H1 (cell line): ENCODE data around the gene GNAL. TPM values are rescaled to one million over a fixed set of nuclear protein-coding genes. Genes with fewer than 3 reads are reported as not detected.
A peak's percentile ranks its signal among the peaks of the same experiment; 100 is the strongest.

ENCODE experiments used
- CTCF ChIA-PET: fragments of 300-600 bp; sonication (Branson Sonifier 250); formaldehyde crosslinking; loops from one replicate; lab custom pipeline; 2021; ENCODE audit not compliant: partially characterized antibody; lab: Charles Lee
- POLR2A ChIA-PET: fragments of 300-600 bp; sonication (Branson Sonifier 250); formaldehyde crosslinking; loops from one replicate; lab custom pipeline; 2021; ENCODE audit warnings: inconsistent platforms; ENCODE audit not compliant: partially characterized antibody; lab: Charles Lee
- DNase-seq, 2 experiments: peaks; one replicate each; pipeline versions ENCODE4 v3.0.0 to v3.0.0-alpha.2; 2010 to 2022; ENCODE audit warnings: low spot score in 2 of 2, low read depth in 1 of 2, mixed read lengths in 1 of 2
- FAIRE-seq: peaks from 2 replicates; lab custom pipeline; 2011; peaks lifted over from hg19 to GRCh38; lab: Jason Lieb, UNC
- H2AFZ ChIP-seq: 2 replicates; pipeline ENCODE4 v1.8.1; 2012; ENCODE audit warnings: low read length, inconsistent platforms
- H2AK5ac ChIP-seq: 2 replicates; pipeline ENCODE4 v1.6.1; 2013; ENCODE audit warnings: low read depth, low read length
- H2BK120ac ChIP-seq: replicated peaks from 2 replicates; pipeline ENCODE3; 2013; ENCODE audit warnings: low read depth, low read length, inconsistent platforms
- H2BK12ac ChIP-seq: 2 replicates; pipeline ENCODE4 v1.6.1; 2013; ENCODE audit warnings: low read depth, low read length
- H2BK15ac ChIP-seq: 2 replicates; pipeline ENCODE4 v1.6.1; 2013; ENCODE audit warnings: low read length
- H2BK20ac ChIP-seq: 2 replicates; pipeline ENCODE4 v1.6.1; 2013; ENCODE audit warnings: low read length
- H2BK5ac ChIP-seq: 2 replicates; pipeline ENCODE4 v1.6.1; 2013; ENCODE audit warnings: low read depth, low read length
- H3K14ac ChIP-seq: 2 replicates; pipeline ENCODE4 v1.6.1; 2013; ENCODE audit warnings: inconsistent platforms; ENCODE audit not compliant: insufficient read length
- H3K18ac ChIP-seq: 2 replicates; pipeline ENCODE4 v1.6.1; 2013; ENCODE audit warnings: low read length; ENCODE audit errors: extremely low read depth
- H3K23ac ChIP-seq: 2 replicates; pipeline ENCODE4 v1.6.1; 2013; ENCODE audit warnings: inconsistent platforms; ENCODE audit not compliant: insufficient read length
- H3K23me2 ChIP-seq: 2 replicates; pipeline ENCODE4 v1.6.1; 2013; ENCODE audit warnings: low read depth, low read length
- H3K27ac ChIP-seq: 2 replicates; pipeline ENCODE4 v1.6.1; 2011; ENCODE audit warnings: low read depth, low read length, inconsistent platforms
- H3K27me3 ChIP-seq, 4 experiments: replicated peaks in 1 of 4; 1 replicate in 1 of 4; 2 replicates in 3 of 4; pipeline versions ENCODE4 v1.6.1 to v1.8.1; 2011 to 2013; ENCODE audit warnings: low read length in 3 of 4, mild to moderate bottlenecking in 3 of 4, inconsistent platforms in 2 of 4, mixed read lengths in 2 of 4, moderate library complexity in 1 of 4; ENCODE audit not compliant: control insufficient read depth in 3 of 4, insufficient read depth in 3 of 4; ENCODE audit errors: extremely low read depth in 1 of 4
- H3K36me3 ChIP-seq, 4 experiments: 2 replicates each; pipeline versions ENCODE4 v1.6.1 to v1.8.1; 2011 to 2013; ENCODE audit warnings: mild to moderate bottlenecking in 4 of 4, low read length in 3 of 4, moderate library complexity in 2 of 4, control low read depth in 1 of 4, inconsistent platforms in 1 of 4; ENCODE audit not compliant: insufficient read depth in 4 of 4, control insufficient read depth in 2 of 4
- H3K4ac ChIP-seq: replicated peaks from 2 replicates; pipeline ENCODE3; 2013; ENCODE audit warnings: low read length, low read depth, mixed read lengths, inconsistent platforms; ENCODE audit not compliant: insufficient read length
- H3K4me1 ChIP-seq, 4 experiments: replicated peaks in 1 of 4; 1 replicate in 1 of 4; 2 replicates in 3 of 4; pipeline versions ENCODE4 v1.6.1 to v1.8.1; 2011 to 2013; ENCODE audit warnings: low read length in 3 of 4, inconsistent platforms in 2 of 4, mixed read lengths in 1 of 4; ENCODE audit not compliant: insufficient read depth in 4 of 4, control insufficient read depth in 3 of 4
- H3K4me2 ChIP-seq, 2 experiments: 2 replicates each; pipeline versions ENCODE4 v1.6.1 to v1.8.1; 2011 to 2013; ENCODE audit warnings: low read depth in 2 of 2, low read length in 2 of 2, control low read depth in 1 of 2, inconsistent platforms in 1 of 2, mild to moderate bottlenecking in 1 of 2; ENCODE audit not compliant: insufficient read depth in 1 of 2
- H3K4me3 ChIP-seq, 4 experiments: fragments of 200-600, 300-600 bp in 1 of 4; sonication (generic), shearing (Covaris generic), sonication (Bioruptor Twin) in 1 of 4; 2 replicates each; pipeline versions ENCODE4 v1.5.1 to v1.8.1; 2011 to 2016; ENCODE audit warnings: low read length in 4 of 4, low read depth in 3 of 4, control low read depth in 2 of 4, inconsistent platforms in 2 of 4, mild to moderate bottlenecking in 2 of 4, mixed read lengths in 1 of 4, moderate library complexity in 1 of 4; ENCODE audit not compliant: insufficient read depth in 2 of 4; ENCODE audit errors: extremely low read depth in 1 of 4
- H3K56ac ChIP-seq: replicated peaks from 2 replicates; pipeline ENCODE3; 2013; ENCODE audit warnings: low read depth, mild to moderate bottlenecking, mixed read lengths, low read length, inconsistent platforms; ENCODE audit not compliant: insufficient read length
- H3K79me1 ChIP-seq: 2 replicates; pipeline ENCODE4 v1.6.1; 2013; ENCODE audit warnings: low read depth, low read length, control low read depth
- H3K79me2 ChIP-seq, 2 experiments: 2 replicates each; pipeline versions ENCODE4 v1.6.1 to v1.8.1; 2012 to 2013; ENCODE audit warnings: low read length in 2 of 2, mild to moderate bottlenecking in 2 of 2, inconsistent platforms in 1 of 2; ENCODE audit not compliant: insufficient read depth in 2 of 2, control insufficient read depth in 1 of 2
- H3K9ac ChIP-seq, 4 experiments: replicated peaks in 1 of 4; 1 replicate in 1 of 4; 2 replicates in 3 of 4; pipeline versions ENCODE4 v1.6.1 to v1.8.1; 2011 to 2013; ENCODE audit warnings: low read depth in 3 of 4, low read length in 3 of 4, control low read depth in 2 of 4, mild to moderate bottlenecking in 2 of 4, moderate library complexity in 2 of 4, inconsistent platforms in 1 of 4; ENCODE audit errors: extremely low read depth in 1 of 4
- H3K9me3 ChIP-seq, 2 experiments: 2 replicates each; pipeline versions ENCODE4 v1.6.1 to v1.8.1; 2012 to 2013; ENCODE audit warnings: mild to moderate bottlenecking in 2 of 2, moderate library complexity in 2 of 2, control low read depth in 1 of 2, inconsistent platforms in 1 of 2, low read depth in 1 of 2, low read length in 1 of 2, mixed read lengths in 1 of 2; ENCODE audit not compliant: insufficient read depth in 2 of 2
- H4K20me1 ChIP-seq, 2 experiments: replicated peaks in 1 of 2; 2 replicates each; pipeline versions ENCODE3 to v1.8.1; 2011 to 2013; ENCODE audit warnings: inconsistent platforms in 2 of 2, low read length in 2 of 2, mild to moderate bottlenecking in 1 of 2; ENCODE audit not compliant: insufficient read depth in 2 of 2, control insufficient read depth in 1 of 2
- H4K5ac ChIP-seq: 2 replicates; pipeline ENCODE4 v1.6.1; 2013; ENCODE audit warnings: low read length, low read depth, mixed read lengths, inconsistent platforms; ENCODE audit not compliant: insufficient read length
- H4K8ac ChIP-seq: 2 replicates; pipeline ENCODE4 v1.8.0; 2013; ENCODE audit warnings: mild to moderate bottlenecking, moderate library complexity, low read length, inconsistent platforms; ENCODE audit not compliant: insufficient read depth; ENCODE audit errors: extremely low read depth
- H4K91ac ChIP-seq: replicated peaks from 2 replicates; pipeline ENCODE3; 2013; ENCODE audit warnings: low read length, mixed read lengths, inconsistent platforms; ENCODE audit not compliant: insufficient read length
- BCL11A ChIP-seq, 2 experiments: IDR thresholded peaks; one replicate each; pipeline ENCODE4 v1.6.1; 2011; ENCODE audit warnings: low read depth in 2 of 2, low read length in 2 of 2, mild to moderate bottlenecking in 2 of 2
- CBX5 ChIP-seq: fragments of 300-800, 300-1000 bp; sonication (generic); IDR thresholded peaks from 2 replicates; pipeline ENCODE4 v1.7.1; 2016; ENCODE audit warnings: antibody characterized with exemption, low read length, low read depth
- CTBP2 ChIP-seq: IDR thresholded peaks from 2 replicates; pipeline ENCODE4 v1.7.0; 2011; ENCODE audit warnings: borderline replicate concordance, mild to moderate bottlenecking, moderate library complexity, mixed read lengths, low read length; ENCODE audit not compliant: insufficient read depth, insufficient read length
- RAD21 ChIP-seq, 2 experiments: IDR thresholded peaks in 1 of 2; conservative IDR thresholded peaks in 1 of 2; 2 replicates each; pipeline ENCODE4 v1.6.1; 2011; ENCODE audit warnings: low read depth in 2 of 2, low read length in 2 of 2, improper control_type of control experiment in 1 of 2, inconsistent platforms in 1 of 2, mild to moderate bottlenecking in 1 of 2, moderate library complexity in 1 of 2
- WGBS, 2 experiments: shearing (Covaris generic) in 1 of 2; methylation state at CpG; one replicate each; pipeline versions ENCODE4 v1.1.6 to v1.1.7; 2013 to 2015; ENCODE audit warnings: low lambda C conversion rate in 2 of 2, mixed read lengths in 2 of 2, inconsistent platforms in 1 of 2, low coverage in 1 of 2, missing lambda C conversion rate in 1 of 2; ENCODE audit not compliant: insufficient replicate concordance in 2 of 2, insufficient coverage in 1 of 2, insufficient read length in 1 of 2; ENCODE audit errors: extremely low coverage in 1 of 2, missing lambda C conversion rate in 1 of 2; 5-methylcytosine and 5-hydroxymethylcytosine counted together
- polyA plus RNA-seq, 7 experiments: library from polyadenylated mRNA; depleted of rRNA in 3 of 7; stranded (reverse) in 5 of 7; unstranded in 2 of 7; fragments of >200 nt in 5 of 7; fragments of 200-250 nt in 2 of 7; gene quantifications; 1 replicate in 5 of 7; 2 replicates in 1 of 7; 4 replicates in 1 of 7; pipeline versions ENCODE4 v1.2.1 to v1.2.3, GENCODE V29; 2011 to 2013; ENCODE audit warnings: missing spikeins in 2 of 7, mixed read lengths in 2 of 7
- total RNA-seq: library from RNA; stranded (reverse); fragmentation: NEBNext Ultra II Directional; extraction: Animal tissue kit (Norgen Biotek cat#: 25700); gene quantifications from 2 replicates; pipeline ENCODE4 v1.2.1, GENCODE V29; 2021
- TF ChIP-seq, protein P1 (sequence below), 3 experiments: IDR thresholded peaks; 1 replicate in 2 of 3; 2 replicates in 1 of 3; pipeline versions ENCODE4 v1.5.1 to v1.6.1; 2011; ENCODE audit warnings: low read length in 3 of 3, mild to moderate bottlenecking in 3 of 3, inconsistent platforms in 2 of 3, low read depth in 1 of 3, moderate library complexity in 1 of 3; ENCODE audit not compliant: insufficient read depth in 1 of 3; ENCODE audit errors: control extremely low read depth in 1 of 3
- TF ChIP-seq, protein P2 (sequence below): IDR thresholded peaks from 2 replicates; pipeline ENCODE4 v1.6.1; 2012; ENCODE audit warnings: low read length, inconsistent platforms

The GNAL gene
- total and polyA plus RNA-seq, 2 of the 8 experiments (the other 6 are each of a cell fraction or from before 2014, with no cell fraction given): 13.2 to 18.3 TPM

GRCh38 chr18:11826836-11827235 lies 137.8 kb downstream of the GNAL start:
- H3K23me2 ChIP-seq: no peaks in the 10 kb centered on the region
- H3K79me1 ChIP-seq: no peaks in the 10 kb centered on the region
- H2AK5ac ChIP-seq: peak overlapping the region; percentile 58; the same call in 1 of the 2 replicates
- FAIRE-seq: no peak
- no peak overlapping the region for H3K27ac ChIP-seq
- H2AFZ ChIP-seq: no peak overlapping the region
- H3K9me3 ChIP-seq: no peaks in the 10 kb centered on the region
- no peak overlapping the region for H3K56ac ChIP-seq
- TF ChIP-seq RAD21 (IDR thresholded peaks at IDR 0.05 in 1 of 2, conservative IDR thresholded peaks at IDR 0.05 in 1 of 2; ENCODE audit: low read depth in 2 of 2, low read length in 2 of 2): peak; percentile 56 to 64
- no peak for TF ChIP-seq CBX5
- TF ChIP-seq, protein P1, sequence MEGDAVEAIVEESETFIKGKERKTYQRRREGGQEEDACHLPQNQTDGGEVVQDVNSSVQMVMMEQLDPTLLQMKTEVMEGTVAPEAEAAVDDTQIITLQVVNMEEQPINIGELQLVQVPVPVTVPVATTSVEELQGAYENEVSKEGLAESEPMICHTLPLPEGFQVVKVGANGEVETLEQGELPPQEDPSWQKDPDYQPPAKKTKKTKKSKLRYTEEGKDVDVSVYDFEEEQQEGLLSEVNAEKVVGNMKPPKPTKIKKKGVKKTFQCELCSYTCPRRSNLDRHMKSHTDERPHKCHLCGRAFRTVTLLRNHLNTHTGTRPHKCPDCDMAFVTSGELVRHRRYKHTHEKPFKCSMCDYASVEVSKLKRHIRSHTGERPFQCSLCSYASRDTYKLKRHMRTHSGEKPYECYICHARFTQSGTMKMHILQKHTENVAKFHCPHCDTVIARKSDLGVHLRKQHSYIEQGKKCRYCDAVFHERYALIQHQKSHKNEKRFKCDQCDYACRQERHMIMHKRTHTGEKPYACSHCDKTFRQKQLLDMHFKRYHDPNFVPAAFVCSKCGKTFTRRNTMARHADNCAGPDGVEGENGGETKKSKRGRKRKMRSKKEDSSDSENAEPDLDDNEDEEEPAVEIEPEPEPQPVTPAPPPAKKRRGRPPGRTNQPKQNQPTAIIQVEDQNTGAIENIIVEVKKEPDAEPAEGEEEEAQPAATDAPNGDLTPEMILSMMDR (IDR thresholded peaks at IDR 0.05; ENCODE audit: control extremely low read depth in 1 of 3, insufficient read depth in 1 of 3, low read depth in 1 of 3, low read length in 3 of 3): peak; percentile 38 to 58 (median 39)
- TF ChIP-seq CTBP2: no peak
- TF ChIP-seq, protein P2, sequence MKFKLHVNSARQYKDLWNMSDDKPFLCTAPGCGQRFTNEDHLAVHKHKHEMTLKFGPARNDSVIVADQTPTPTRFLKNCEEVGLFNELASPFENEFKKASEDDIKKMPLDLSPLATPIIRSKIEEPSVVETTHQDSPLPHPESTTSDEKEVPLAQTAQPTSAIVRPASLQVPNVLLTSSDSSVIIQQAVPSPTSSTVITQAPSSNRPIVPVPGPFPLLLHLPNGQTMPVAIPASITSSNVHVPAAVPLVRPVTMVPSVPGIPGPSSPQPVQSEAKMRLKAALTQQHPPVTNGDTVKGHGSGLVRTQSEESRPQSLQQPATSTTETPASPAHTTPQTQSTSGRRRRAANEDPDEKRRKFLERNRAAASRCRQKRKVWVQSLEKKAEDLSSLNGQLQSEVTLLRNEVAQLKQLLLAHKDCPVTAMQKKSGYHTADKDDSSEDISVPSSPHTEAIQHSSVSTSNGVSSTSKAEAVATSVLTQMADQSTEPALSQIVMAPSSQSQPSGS: no peak
- TF ChIP-seq BCL11A (IDR thresholded peaks at IDR 0.05; ENCODE audit: low read depth in 2 of 2, low read length in 2 of 2): no peak
- TF ChIP-seq, all 59 proteins: peak for 2
- Histone ChIP-seq H2BK20ac (peak overlapping the region; percentile 23; the same call in 1 of the 2 replicates), H4K91ac (no peak overlapping the region), H4K5ac (no peak overlapping the region), H3K14ac (no peak overlapping the region), H3K4me3 (no peak overlapping the region), H3K4ac (no peak overlapping the region), H2BK15ac (peak overlapping the region; percentile 63; the same call in 1 of the 2 replicates), H3K4me2 (no peak overlapping the region), H3K4me1 (peaks cover 4 to 14% (median 8%) of the 10 kb centered on the region in 4 experiments; a peak in 6 of 7 replicates), H3K27me3 (no peaks in the 10 kb centered on the region), H2BK5ac (peak overlapping the region; percentile 75), H4K20me1 (no peaks in the 10 kb centered on the region), H3K79me2 (no peaks in the 10 kb centered on the region), H4K8ac (no peak overlapping the region), H2BK120ac (no peak overlapping the region), H2BK12ac (peak overlapping the region; percentile 35; the same call in 1 of the 2 replicates), H3K36me3 (no peaks in the 10 kb centered on the region), H3K18ac (no peak overlapping the region), H3K23ac (no peak overlapping the region), H3K9ac (no peak overlapping the region)
- DNase-seq: no peak
- ChIA-PET POLR2A (interaction anchor here (0.6 to 1.4 kb wide), 2 partner anchors 17 to 165 kb away, joined by 3 to 6 read pairs; no protein-coding TSS in a partner anchor), CTCF (interaction anchor here (0.7 to 2.5 kb wide), 16 partner anchors 9 to 212 kb away, joined by 3 to 11 read pairs (median 4); partner anchors contain the start of gene IMPA2)
- WGBS, 2 experiments: 89% methylated on average over 12 of the region's 12 CpGs; no CpG with 5 or more reads in 1 of the 2 experiments
